Glomerular endothelial cell (primary cell): Measurements from ENCODE around the gene ATP11A. TPM values are rescaled to one million over a fixed set of nuclear protein-coding genes. Genes with fewer than 3 reads are reported as not detected.

Experiments
- DNase-seq: peaks from one replicate; pipeline ENCODE4 v3.0.0-alpha.2; 2011; ENCODE audit warnings: low read depth, low spot score; ENCODE audit errors: extremely low read depth
- total RNA-seq: library from RNA; depleted of rRNA; stranded (reverse); fragments of >200 nt; gene quantifications from 2 replicates; pipeline ENCODE4 v1.2.3, GENCODE V29; 2015

ATP11A gene
- total RNA-seq, 1 donor from 2014 or later = 62.1 TPM

- DNase-seq = no peak
Observed at GRCh38 chr13:112738606-112739005, 48.8 kb downstream of the ATP11A start.

- DNase-seq = no peak
Observed at GRCh38 chr13:112740502-112741131, 50.8 kb downstream of the ATP11A start.

GRCh38 chr13:112741185-112741755 lies 51.4 kb downstream of the ATP11A start:
- no peak for DNase-seq

DNA sequence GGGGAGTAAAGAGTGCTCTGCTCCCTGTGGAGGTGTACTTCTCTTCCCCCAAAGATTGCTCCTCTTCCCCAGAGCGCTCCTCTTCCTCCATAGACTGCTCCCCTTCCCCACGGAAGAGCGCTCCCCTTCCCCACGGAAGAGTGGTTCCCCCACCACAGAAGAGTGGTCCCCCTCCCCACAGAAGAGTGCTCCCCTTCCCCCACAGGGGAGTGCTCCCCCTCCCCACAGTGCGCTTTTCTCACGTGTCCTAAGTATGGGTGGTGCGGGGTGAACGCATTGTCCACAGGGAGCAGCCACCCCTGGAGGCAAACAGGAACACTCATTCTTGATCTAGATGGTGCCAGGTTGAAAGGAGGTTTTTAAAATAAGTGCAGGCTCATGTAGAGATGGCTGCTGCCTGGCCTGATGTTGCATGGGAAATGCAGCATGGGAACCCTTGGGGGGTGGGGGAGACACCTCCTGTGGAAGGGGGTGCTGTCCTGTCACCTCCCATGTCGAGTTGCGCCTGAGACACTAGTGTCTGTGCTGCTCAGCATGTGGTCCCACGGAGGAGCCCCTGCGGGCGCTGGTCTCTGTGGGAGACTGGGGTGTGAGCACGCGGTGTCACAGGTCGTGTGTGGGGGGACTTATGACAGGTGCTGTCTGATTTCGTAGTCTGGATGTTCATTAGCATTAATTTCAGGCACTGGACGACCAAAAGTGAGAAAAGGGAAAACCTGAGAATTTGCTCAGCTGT lies 52.2 kb downstream of the ATP11A start:
- DNase-seq = no peak

- no peak for DNase-seq
Observed at GRCh38 chr13:112742583-112742982, 52.7 kb downstream of the ATP11A start.

DNA sequence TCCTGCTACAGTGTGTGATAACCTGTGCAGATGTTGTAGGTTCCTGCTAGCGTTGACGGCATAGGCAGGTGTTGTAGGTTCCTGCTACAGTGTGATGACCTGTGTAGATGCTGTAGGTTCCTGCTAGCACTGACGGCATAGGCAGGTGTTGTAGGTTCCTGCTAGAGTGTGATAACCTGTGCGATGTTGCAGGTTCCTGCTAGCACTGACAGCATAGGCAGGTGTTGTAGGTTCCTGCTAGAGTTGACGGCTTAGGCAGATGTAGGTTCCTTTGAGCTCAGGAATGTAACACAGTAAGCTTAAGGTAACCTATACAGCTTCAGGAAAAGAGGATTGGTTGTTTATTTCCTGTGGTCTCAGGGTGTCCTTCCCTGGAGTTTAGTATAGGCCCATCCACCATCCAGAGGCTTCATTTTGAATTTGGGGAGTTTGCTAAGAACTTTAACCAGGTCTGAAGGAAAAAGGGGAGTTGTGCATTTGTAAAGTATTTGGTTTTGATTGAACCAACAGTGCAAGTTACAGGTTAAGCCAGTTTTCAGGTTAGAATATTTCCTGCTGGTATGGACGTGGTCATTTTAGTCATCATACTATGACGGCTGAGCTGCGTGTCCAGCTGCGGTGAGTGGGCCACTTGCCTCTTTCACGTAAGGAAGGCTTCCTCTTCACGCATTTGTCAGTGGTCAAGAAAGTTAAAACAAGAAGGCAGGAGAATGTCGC lies 53.8 kb downstream of the ATP11A start:
- no peak for DNase-seq

DNA sequence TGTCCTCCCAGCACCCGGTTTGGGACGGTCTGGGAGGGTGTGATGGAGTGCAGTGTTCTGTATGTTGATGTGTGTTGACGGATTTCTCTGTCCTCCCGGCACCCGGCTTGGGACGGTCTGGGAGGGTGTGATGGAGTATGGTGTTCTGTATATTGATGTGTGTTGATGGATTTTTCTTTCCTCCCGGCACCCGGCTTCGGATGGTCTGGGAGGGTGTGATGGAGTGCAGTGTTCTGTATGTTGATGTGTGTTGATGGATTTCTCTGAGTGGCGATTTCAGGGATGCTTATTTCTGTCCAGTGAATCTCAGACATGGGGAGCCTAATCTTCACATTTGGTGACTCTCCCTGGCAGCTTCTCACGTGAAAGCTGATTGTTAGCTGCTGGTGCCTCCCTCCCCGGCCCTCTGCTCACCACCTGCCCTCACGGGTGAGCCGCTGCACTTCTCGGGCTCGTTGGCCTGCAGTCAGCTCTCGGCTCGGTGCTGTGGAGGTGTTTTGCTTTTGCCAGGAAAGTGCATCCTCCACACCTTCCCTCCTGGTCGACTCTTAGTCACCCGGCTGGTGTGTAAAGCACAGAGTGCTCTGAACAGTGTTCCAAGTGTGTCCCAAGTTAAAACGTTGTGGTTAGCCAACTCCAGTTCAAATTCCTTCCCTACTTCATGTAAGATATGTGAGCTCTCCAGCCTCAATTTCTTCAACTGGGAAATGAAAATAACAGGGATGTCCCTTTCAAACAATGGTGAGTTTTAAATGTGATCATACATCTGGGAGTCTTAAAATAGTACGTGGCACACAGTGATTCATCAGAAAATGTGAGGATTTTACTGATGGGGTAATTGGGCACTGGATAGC lies 54.6 kb downstream of the ATP11A start:
- DNase-seq = no peak

GRCh38 chr13:112746044-112746443 lies 56.2 kb downstream of the ATP11A start:
- DNase-seq = no peak

DNA sequence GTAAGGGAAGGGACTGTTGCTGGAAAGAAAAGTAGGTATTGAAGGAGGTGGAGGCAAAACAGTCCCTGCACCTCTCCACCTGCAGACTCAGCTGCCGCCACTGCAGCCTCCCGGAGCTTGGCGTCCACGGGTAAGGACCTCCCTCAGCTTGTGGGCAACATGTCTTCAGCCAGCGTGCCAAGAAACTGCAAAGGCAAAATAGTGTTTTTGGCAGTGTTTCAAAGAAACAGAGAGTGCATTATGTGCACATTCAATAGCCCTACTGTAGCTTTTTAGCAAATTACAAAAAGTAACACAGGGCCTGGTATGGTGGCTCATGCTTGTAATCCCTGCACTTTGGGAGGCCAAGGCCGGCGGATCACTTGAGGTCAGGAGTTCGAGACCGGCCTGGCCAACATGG lies 57.4 kb downstream of the ATP11A start:
- DNase-seq = no peak

GRCh38 chr13:112748947-112749735 lies 59.3 kb downstream of the ATP11A start:
- no peak for DNase-seq

DNA sequence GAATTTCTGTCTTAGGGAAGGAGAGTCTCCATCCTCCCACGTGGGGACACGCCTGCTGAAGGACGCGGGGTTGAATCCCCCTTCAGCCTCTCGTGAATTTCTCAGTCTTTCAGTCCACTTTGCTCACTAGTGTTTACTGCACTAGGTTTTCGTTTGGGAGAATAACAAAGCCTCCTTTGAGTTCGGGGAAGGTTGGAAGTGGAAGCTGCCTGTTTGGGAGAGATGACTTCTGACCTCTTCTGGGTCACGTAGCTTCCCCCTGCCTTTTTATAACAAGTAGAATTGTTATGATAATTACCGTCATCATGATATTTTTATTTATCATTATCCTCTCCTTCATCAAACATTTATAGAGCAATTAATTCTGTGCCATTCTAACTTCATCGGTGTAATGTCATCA lies 60.7 kb downstream of the ATP11A start:
- no peak for DNase-seq

- DNase-seq = no peak
Observed at GRCh38 chr13:112751617-112752016, 61.8 kb downstream of the ATP11A start.

DNA sequence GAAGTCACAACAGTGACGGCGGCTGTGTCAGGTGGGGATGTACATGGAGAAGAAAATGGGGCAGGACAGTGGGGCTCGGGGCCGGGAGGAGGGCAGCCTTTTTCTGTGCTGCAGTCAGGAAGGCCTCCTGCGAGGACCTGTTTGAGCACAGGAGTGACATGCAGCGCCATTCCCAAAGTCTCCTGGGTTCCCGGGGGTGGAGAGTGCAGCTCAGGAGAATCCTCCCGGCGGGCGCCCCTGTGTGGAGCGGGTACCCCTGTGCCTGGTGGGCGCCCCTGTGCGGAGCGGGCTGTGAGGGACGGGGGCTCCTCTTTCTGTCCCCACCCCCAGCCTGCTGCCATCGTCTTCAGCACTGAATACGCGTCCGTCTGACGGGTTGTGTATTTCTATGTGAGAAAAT lies 62.4 kb downstream of the ATP11A start:
- DNase-seq = no peak

DNA sequence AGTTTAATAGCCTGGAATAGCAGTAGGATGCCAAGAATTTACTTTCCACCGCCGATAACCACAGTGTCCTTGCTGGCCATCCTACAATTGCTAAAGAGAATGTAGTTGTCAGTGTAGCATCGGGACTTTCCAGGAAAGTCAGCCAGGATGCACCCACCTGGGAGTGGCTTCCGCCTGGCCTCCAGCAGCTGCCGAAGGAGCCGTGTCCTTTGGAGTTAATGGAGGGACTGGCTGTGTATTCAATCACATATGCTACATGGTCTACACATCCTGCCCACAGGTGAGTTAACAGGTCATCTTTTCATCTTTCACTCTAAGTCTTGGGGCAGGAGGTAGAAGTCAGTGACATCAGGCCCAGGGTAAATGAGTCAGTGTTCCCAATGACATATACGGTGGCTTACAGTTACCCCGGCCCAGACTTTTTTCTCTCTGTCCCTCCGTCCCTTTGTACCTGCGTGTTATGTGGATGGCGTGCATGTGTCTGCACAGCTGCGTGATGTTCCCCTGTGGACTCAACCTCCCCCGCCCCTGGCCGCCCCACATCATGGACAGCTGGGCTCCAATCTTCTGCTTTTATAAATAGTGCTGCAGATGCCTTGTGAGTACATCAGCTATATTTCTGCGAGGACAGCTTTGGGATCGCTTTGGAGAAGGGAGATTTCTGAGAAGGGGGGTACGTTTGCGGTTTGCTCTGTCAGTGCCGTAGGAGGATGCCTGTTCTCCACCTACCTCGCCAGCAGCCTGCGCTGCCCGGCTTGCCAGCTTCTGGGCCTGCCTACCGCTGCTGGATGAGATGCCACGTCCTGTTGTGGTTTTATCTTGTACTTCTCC lies 63.1 kb downstream of the ATP11A start:
- DNase-seq = no peak

DNA sequence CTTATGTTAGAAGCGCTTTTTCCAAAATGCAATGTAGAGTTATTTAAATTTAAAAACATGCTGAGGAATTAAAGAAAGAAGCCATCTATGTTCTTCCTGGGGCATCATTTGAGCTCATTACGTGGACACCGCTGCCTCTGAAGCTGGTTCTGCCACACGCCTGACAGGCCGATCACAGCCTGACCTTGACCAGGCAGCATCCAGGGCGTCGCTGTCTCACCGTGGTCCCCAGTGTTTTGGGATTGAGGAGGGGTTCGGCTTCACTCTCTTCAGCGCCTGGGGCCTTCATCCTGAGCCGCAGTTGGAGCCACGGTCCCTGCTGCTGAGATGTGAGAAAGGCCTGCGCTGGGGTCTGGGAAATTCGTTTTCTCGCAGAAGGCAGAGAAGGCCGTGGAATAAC lies 64.0 kb downstream of the ATP11A start:
- DNase-seq = no peak

DNA sequence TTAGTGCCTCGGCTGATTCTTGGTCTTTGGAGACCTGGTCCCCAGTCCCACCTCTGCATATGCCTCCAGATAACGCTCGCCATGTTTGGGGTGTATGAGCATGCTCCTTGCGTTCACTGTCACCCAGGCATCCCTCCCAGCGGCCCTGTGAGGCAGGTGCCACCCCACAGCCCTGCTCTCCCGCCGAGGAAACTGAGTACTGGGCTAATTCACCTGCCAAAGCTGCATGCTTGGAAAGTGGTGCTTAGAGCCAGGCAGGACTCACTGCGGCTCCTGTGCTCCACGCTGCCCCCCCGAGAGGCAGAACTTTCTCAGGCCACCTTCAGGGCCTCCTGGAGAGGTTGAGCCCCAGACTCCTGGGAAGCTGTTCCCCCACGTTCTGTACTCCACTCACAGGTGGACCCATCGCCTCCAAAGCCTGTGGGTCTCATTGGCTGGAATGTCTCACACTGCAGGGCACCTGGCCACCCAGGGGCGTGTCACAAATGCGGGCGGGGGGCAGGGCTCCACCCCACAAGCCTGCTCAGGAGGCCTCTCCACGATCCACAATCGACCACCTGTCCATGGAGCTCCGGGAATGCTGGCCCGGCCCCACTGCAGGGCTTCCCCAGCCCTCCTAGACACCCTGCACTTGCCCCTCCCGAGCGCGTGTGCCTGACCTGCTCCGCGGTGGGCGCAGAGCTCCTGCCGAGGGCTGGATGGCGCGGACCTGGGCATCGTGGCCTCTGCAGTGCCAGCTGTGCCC lies 64.6 kb downstream of the ATP11A start:
- no peak for DNase-seq

DNA sequence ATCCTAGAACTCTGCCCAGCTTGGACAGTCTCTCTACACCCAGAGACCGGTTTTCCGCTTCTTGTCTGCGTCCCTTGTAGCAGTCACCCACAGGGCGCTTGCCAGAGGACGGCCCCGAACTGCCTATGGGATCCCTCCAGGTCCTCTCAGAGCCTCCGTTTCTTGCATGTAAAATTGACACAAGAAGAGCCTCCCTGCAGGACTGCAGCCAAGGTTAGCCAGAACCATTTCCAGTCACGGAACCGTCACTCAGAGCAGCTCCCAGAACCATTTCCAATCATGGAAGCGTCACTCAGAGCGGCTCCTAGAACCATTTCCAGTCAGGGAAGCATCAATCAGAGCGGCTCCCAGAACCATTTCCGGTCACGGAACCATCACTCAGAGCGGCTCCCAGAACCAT lies 65.5 kb downstream of the ATP11A start:
- DNase-seq = no peak

GRCh38 chr13:112756081-112756480 lies 66.2 kb downstream of the ATP11A start:
- no peak for DNase-seq
